Myocyte (in vitro differentiated cells): ENCODE measurements around the gene CLCN7. TPM values are rescaled to one million over a fixed set of nuclear protein-coding genes. Genes with fewer than 3 reads are reported as not detected.
"Not testable (repeated sequence)": the region's sequence is repeated elsewhere in the genome, so short reads cannot be mapped to it uniquely, and the experiment has no call there.

Experiments used
- DNase-seq: peaks from one replicate; pipeline ENCODE4 v3.0.0-alpha.2; 2012; ENCODE audit warnings: low read depth
- total RNA-seq: library from RNA; depleted of rRNA; stranded (reverse); fragments of >200 nt; gene quantifications from 2 replicates; pipeline ENCODE4 v1.2.3, GENCODE V29; 2014

CLCN7 gene
- total RNA-seq, 1 donor from 2014 or later: 70.0 TPM

- no peak for DNase-seq
These were observed 12.7 kb upstream of the CLCN7 start for GRCh38 chr16:1487395-1488053.

DNA sequence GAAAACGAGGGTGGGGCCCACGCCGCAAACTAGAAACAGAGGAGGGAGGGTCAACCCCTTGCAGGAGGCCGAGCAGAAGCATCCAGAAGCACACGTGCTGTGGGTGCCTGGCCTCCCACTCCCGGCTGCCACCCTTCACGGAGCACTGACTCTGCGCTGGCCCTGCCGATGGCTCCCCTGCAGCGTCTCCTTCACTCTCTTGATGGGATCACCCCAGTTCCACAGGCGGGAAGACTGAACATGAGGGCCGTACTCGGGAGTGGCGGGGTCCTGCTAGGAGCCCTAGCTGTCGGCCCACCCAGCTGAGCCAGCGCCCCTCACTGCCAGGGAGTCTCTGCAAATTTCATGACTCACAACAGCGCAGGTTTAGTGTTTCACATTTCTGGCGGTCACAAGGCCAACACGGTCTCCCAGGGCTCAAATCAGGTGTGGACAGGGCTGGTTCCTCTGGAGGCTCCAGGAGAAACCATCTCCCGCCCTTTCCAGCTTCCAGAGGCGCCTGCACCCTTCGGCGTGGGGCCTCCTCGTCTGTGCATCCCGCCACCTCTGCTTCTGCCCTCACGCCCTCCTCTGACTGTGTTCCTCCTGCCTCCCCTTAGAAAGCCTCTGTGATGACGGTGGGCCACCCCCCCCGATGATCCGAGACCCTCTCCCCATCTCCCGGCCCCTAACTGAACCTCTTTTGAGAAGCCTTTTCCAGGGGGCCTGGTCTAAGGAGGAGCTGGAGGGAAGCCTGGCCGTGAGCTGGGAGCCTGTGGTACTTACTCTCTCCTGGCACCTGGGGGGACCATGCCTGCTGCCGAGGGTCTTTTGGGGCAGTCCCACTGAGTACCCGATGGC lies 11.9 kb upstream of the CLCN7 start:
- DNase-seq: no peak

DNA sequence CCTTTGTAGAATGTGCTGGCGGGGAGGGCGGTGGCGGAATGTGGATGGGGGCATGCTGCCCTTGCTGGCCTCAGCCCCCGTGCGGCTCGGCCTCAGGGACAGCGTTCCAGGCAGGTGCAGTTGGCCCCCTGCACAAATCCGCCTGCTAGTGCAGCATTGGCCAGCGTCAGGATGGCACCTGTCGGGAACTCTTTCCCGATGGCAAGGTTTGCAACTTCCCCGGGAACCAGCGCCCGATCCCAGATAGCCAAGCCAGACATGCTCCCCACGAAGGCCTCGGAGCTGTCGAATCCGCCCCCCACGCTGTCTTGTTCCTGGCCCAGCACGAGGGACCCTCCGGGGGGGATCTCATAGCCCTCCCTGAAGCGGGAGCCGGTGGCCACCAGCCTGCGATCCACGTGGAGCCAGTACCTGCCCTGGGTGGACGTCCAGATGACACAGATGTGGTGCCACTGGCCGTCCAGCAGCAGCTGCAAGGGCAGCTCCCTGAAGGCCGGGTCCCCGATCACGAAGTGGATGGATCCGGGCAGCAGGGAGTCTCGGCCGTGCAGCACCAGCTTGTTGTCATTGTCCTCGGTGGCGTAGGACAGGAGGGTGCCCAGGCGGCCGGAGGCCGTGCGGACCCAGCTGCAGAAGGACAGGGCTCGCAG lies 11.1 kb upstream of the CLCN7 start:
- no peak for DNase-seq

- DNase-seq: no peak
These were observed 7.3 kb upstream of the CLCN7 start for GRCh38 chr16:1481906-1482835.

DNA sequence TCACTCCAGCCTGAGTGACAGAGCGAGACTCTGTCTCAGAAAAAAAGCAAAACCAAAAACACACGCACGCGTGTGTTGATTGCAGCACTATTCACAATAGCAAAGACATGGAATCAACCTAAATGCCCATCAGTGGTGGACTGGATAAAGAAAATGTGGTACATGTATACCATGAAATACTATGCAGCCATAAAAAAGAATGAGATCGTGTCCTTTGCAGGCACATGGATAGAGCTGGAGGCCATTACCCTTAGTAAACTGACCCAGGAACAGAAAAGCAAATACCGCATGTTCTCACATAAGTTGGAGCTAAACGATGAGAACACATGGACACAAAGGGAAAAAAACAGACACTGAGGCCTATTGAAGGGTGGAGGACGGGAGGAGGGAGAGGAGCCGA lies 4.1 kb upstream of the CLCN7 start:
- DNase-seq: not testable (repeated sequence)

DNA sequence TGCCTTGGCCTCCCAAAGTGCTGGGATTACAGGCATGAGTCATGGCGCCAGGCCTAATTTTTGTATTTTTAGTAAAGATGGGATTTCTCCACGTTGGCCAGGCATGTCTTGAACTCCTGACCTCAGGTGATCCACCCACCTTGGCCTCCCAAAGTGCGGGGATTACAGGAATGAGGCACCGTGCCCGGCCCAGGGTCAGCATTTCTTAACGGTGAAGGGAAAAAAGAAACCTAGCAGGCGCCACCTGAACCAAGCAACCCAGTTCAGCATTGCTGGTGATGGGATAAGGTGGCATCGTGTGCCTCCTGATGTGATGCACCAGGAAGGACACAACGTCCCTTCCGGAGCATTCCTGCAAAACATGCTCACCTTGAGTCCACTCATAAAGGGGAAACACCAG lies 2.2 kb upstream of the CLCN7 start:
- DNase-seq: no peak

- no peak for DNase-seq
These were observed 805 bp upstream of the CLCN7 start for GRCh38 chr16:1475552-1476114.

DNA sequence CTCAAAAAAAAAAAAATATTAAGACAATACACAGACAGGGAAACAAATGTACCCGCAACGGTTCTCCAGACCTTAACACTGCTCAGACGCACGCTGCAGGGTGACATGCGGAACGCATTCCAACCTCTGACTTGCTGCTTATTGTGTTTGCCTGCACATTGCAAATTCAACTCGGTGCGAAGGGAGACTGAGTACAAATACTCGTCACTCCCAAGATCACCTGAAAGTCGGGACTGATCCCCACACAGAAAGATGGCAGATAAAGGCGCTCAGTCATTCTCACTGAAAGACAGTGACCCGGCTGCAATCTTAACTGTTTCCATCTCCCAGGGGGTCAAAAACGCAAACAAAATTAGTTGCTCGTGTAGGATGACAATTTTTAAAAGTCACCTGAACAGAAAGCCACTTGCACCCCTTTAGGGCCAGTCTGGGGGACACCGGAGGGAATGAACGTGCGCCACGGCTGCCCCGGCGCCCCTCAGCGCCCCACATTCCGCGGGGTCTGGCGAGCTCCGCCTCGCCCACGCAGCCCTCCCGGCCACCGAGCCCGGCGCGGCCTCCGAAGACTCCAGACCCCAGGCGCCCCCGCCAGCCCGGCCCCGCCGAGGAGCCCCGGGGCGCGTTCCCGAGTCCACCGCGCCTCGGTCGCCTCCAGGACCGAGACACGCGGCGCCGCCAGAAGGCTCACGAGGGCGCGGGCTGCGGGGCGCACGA lies 589 bp downstream of the CLCN7 start:
- no peak for DNase-seq

DNA sequence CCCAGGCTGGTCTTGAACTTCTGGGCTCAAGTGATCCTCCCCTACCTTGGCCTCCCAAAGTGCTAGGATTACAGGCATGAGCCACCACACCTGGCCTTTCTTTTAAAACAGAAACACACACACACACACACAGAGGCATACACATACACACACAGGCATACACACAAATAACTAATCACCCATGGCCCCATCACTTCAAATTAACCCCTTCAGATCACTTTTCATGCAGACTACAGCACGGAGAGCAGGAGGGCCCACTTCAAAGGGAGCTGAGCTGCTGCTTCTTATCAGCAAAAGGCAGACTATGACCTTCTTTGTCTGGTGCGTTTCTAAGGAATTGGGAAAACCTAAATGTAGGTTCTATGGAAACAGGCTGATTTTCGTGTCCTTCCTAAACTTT lies 1.9 kb downstream of the CLCN7 start:
- DNase-seq: no peak

- no peak for DNase-seq
These were observed 3.1 kb downstream of the CLCN7 start for GRCh38 chr16:1471569-1472194.

GRCh38 chr16:1470481-1471251 lies 4.2 kb downstream of the CLCN7 start:
- DNase-seq: peak; percentile 31

- no peak for DNase-seq
These were observed 5.1 kb downstream of the CLCN7 start for GRCh38 chr16:1469693-1470201.

DNA sequence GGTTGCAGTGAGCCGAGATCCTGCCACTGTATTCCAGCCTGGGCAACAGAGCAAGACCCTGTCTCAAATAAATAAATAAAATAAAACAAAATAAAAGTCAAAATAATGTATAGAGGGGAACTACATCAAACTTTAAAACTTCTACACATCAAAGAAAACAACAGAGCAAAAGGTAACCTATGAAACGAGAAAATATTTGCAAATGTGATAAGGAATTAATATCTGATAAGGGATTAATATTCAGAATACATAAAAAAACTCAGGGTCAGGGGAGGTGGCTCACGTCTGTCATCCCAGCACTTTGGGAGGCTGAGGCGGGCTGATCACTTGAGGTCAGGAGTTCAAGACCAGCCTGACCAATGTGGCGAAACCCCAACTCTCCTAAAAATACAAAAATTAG lies 5.7 kb downstream of the CLCN7 start:
- not testable (repeated sequence) for DNase-seq

DNA sequence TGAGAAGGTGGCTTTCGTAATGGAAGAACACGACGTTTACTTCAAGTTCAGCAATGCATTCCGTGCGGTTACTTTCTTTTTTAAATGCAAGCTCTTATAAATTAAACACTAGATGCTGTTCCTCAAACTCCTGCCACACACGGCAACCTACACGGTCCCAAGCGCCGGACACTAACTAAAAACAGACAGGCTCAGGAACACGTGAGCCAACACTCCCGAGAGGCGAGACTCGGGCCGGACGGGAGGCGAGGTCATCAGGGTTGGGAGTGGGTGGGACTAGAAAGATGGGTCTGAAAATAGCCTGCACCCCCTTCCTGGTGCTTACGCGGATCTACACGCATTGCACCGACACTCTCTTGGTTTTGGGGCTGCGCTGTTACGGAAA lies 6.4 kb downstream of the CLCN7 start:
- no peak for DNase-seq

DNA sequence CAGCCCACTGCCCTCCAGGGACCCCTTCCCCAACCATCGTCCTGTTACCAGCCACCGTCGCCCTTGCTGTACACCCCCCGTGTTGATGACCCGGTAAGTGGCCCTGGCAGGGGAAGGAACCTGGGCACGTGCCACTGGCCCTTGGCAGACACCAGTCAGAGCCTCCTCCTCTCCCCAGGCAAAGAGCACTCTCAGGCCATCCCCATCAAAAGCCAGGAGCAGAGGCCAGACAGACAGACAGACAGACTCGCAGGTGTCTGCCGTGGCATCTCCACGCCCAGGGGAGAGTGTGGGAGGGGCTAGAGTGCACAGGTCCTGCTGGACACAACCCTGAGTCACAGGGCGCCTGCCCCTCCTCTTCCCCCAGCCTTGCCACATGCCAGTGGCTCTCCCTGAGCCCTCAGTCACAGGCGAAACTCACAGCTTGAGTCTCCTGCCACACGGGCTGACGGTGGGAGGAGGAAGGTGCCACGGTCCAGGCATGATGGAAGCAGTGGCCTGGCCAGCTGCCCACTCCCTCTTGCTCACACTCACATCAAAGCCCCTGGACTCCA lies 7.8 kb downstream of the CLCN7 start:
- no peak for DNase-seq

DNA sequence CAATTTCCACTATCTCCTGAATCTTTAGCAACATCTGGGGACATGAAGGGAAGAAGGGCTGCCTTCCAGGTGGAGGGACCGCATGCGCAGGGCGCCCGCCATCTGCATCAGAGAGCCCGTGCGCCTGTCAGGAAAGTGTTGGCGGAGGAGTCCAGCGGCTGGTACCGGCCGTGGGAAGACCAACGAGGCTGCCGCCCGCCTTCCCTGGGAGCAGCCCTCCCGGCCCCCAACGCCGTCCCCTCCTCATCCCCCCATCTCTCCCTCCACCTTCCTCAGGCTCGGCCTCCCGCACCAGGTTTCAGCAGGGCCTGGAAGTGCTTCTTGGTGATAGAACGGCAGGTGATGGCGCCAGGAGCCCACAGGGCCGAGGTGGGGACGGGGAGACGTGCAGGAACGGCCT lies 8.8 kb downstream of the CLCN7 start:
- DNase-seq: no peak

GRCh38 chr16:1465567-1465915 lies 9.3 kb downstream of the CLCN7 start:
- no peak for DNase-seq

DNA sequence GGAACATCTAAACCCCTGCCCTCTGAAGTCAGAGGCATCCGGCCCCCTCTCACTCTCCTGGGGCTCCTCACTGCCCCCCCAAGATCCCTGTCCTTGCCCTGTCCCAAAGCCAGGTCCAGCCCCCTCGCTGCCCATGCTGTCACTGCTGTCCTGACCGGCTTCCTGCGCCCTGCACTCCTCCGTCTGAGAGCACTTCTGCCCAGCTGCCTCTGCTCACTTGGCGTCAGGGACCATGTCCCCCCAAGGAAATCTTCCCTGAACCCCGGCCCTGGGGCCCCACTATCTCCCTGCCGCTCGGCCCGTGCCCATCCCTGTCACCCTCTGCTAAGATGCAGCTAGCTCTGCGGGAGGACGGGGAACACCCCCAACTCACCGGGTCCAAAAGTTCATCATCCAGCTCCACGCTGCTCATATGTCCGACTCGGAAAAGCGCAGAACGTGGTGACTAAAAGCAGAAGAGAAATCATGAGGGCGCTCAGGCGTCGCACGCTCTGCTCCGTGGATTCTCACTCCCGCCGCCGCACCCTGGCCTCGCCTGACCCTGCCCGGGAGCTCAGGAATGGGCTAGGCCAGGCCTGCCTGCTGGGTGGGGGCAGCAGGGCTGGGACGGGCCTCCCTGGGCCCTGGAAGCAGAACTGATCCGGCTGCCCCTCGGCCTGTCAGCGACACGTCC lies 9.8 kb downstream of the CLCN7 start:
- no peak for DNase-seq
